WERI-Rb-1 (cell line): ENCODE results near the gene BPIFB3.

ENCODE experiments used
- DNase-seq: peaks from one replicate; pipeline ENCODE4 v3.0.0-alpha.2; 2020
- H3K27ac ChIP-seq: fragments of 250-450 bp; sonication (Bioruptor Pico); 2 replicates; pipeline ENCODE4 v1.5.1; 2020; ENCODE audit warnings: mild to moderate bottlenecking, moderate library complexity
- H3K27me3 ChIP-seq: fragments of 250-450 bp; sonication (Bioruptor Pico); 2 replicates; pipeline ENCODE4 v1.5.1; 2021; ENCODE audit warnings: mild to moderate bottlenecking, low read depth, moderate library complexity; ENCODE audit not compliant: insufficient read depth, severe bottlenecking
- H3K36me3 ChIP-seq: fragments of 250-450 bp; sonication (Bioruptor Pico); 2 replicates; pipeline ENCODE4 v1.5.1; 2020; ENCODE audit warnings: mild to moderate bottlenecking, moderate library complexity
- H3K4me3 ChIP-seq: 2 replicates; pipeline ENCODE4 v1.5.1; 2011; ENCODE audit warnings: low read depth, mild to moderate bottlenecking, control low read depth, low read length
- H3K9me3 ChIP-seq: fragments of 250-450 bp; sonication (Bioruptor Pico); 2 replicates; pipeline ENCODE4 v1.5.1; 2021; ENCODE audit warnings: mild to moderate bottlenecking, moderate library complexity; ENCODE audit not compliant: severe bottlenecking
- TF ChIP-seq, protein P1 (sequence below): IDR thresholded peaks from 2 replicates; pipeline ENCODE4 v1.5.1; 2011; ENCODE audit warnings: low read depth, mild to moderate bottlenecking, control low read depth, inconsistent platforms, low read length

BPIFB3 gene

DNA sequence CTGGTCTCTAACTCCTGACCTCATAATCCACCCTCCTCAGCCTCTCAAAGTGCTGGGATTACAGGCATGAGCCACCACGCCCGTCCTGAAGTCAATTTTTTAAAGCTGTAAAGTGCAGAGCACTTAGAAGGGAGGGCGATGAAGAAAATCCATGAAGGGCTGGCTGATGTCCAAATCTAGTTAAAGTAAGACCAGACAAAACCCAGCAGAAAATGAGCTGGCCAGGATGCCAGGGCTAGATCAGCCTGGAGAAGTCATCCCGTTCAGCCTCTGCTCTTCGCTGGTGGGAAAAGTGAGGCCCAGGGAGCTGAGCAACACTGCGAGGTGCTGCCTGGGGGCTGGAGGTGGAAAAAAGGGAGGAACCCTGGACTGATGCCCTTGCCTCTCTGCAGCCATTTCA is 28.8 kb downstream of the BPIFB3 start:
- TF ChIP-seq, protein P1, sequence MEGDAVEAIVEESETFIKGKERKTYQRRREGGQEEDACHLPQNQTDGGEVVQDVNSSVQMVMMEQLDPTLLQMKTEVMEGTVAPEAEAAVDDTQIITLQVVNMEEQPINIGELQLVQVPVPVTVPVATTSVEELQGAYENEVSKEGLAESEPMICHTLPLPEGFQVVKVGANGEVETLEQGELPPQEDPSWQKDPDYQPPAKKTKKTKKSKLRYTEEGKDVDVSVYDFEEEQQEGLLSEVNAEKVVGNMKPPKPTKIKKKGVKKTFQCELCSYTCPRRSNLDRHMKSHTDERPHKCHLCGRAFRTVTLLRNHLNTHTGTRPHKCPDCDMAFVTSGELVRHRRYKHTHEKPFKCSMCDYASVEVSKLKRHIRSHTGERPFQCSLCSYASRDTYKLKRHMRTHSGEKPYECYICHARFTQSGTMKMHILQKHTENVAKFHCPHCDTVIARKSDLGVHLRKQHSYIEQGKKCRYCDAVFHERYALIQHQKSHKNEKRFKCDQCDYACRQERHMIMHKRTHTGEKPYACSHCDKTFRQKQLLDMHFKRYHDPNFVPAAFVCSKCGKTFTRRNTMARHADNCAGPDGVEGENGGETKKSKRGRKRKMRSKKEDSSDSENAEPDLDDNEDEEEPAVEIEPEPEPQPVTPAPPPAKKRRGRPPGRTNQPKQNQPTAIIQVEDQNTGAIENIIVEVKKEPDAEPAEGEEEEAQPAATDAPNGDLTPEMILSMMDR, result no peak
- H3K9me3 ChIP-seq, result no peaks in the 10 kb centered on the region
- no peaks in the 10 kb centered on the region for H3K27me3 ChIP-seq
- H3K4me3 ChIP-seq, result no peak overlapping the region
- DNase-seq, result no peak
- no peak overlapping the region for H3K27ac ChIP-seq
- no peaks in the 10 kb centered on the region for H3K36me3 ChIP-seq

DNA sequence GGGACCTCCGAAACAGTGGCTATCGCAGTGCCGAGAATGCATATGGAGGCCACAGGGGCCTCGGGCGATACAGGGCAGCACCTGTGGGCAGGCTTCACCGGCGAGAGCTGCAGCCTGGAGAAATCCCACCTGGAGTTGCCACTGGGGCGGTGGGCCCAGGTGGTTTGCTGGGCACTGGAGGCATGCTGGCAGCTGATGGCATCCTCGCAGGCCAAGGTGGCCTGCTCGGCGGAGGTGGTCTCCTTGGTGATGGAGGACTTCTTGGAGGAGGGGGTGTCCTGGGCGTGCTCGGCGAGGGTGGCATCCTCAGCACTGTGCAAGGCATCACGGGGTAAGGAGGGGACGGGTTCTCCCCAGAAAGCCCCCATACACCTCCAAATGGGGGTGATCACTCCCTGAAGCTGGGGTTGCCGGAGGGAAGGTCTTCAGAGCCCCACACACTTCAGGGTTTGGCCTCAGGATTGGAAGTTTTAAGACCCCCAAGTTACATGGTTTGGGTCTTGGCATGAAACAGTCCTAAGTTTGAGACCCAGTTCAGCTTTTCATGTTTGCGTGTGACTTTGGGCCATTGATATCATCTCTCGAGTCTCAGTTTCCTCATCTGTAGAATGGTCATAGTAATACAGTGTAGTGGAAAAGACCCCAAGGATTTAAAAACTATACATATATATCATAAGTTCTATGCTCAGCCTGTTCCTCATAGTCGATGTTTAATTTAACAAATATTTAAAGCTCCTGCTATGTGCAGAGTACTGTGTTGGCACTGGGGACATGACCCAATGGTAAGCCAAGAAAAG is 30.0 kb downstream of the BPIFB3 start:
- TF ChIP-seq, protein P1, result no peak
- no peaks in the 10 kb centered on the region for H3K27me3 ChIP-seq
- no peaks in the 10 kb centered on the region for H3K36me3 ChIP-seq
- DNase-seq, result no peak
- H3K4me3 ChIP-seq, result no peak overlapping the region
- no peaks in the 10 kb centered on the region for H3K9me3 ChIP-seq
- no peak overlapping the region for H3K27ac ChIP-seq

DNA sequence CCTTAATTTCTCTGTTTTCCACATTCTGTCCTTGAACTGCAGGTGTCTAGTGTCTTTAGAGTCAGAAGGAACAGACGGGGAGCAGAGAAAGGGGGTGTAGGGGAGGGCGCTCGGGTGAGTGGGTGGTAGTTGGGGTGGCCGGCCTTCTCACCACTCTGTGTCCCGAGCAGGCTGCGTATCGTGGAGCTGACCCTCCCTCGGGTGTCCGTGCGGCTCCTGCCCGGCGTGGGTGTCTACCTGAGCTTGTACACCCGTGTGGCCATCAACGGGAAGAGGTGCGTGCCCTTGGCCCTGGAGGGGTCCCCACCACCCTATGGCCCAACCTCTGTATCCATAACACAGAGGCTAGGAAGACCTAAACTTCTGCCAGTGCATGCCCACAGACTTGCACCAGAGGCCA is 31.0 kb downstream of the BPIFB3 start:
- Histone ChIP-seq H3K9me3 (no peaks in the 10 kb centered on the region), H3K4me3 (no peak overlapping the region), H3K36me3 (no peaks in the 10 kb centered on the region), H3K27ac (no peak overlapping the region), H3K27me3 (no peaks in the 10 kb centered on the region)
- DNase-seq, result no peak
- TF ChIP-seq, protein P1, result no peak

DNA sequence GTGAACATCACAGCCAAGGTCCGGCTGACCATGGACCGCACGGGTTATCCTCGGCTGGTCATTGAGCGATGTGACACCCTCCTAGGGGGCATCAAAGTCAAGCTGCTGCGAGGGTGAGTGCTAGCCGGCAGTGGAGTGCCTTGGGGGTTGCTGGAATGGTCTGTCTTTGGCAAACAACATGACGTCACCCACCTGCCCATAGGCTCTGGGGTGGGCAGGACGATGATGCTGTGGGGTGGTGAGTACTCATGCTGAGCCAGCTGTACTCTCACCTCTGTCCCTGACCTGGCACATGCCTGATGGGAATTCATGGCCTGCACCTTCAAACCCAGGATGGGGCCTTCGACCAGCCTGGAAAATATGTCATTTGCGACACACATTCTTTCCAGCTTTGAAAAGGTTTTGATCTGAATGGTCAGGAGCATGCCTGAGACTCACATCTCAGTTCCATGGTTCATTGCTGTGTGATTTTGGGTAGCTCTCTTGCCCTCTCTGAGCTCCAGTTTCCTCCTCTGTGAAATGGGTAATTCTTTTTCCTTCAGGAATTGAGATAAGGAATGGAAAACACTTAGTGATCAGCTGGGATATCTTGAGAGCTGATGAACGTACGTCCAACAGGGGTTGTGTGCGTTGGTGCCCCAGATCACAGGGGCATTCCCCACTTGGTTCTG is 32.5 kb downstream of the BPIFB3 start:
- H3K27me3 ChIP-seq, result no peaks in the 10 kb centered on the region
- TF ChIP-seq, protein P1, result no peak

DNA sequence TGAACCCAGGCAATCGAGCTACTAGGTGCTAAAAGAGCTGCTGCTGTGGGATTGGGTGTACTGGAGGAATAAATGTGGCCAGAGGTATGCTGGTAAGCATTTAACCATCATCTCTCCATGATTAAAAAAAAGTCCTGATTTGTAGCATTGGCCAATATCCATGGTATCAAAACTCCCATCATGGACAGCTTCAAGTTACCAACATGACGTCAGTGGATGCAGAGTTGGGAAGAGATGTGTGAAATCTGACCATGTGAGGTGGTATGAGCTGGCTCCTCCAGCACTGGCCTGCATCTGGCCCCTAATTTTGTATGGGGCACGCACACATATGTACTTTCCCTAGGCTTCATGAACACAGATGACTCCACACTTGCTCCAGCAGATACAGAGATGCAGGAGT is 37.4 kb downstream of the BPIFB3 start:
- no peaks in the 10 kb centered on the region for H3K27me3 ChIP-seq
- TF ChIP-seq, protein P1, result no peak
- H3K36me3 ChIP-seq, result no peaks in the 10 kb centered on the region
- no peak overlapping the region for H3K27ac ChIP-seq
- H3K9me3 ChIP-seq, result no peaks in the 10 kb centered on the region
- no peak for DNase-seq
- H3K4me3 ChIP-seq, result no peak overlapping the region

More for the DNA sequence above, 32.5 kb downstream of the BPIFB3 start:
- no peak for DNase-seq
- no peak overlapping the region for H3K4me3 ChIP-seq
- H3K9me3 ChIP-seq, result no peaks in the 10 kb centered on the region
- no peak overlapping the region for H3K27ac ChIP-seq
- H3K36me3 ChIP-seq, result no peaks in the 10 kb centered on the region
